GM18873 (cell line): ENCODE results near the gene SORCS3.

Experiments used
- ATAC-seq: cut with Tn5 transposase; IDR thresholded peaks from one replicate; pipeline ENCODE4 v1.9.1; 2021; ENCODE audit warnings: mild to moderate bottlenecking, moderate library complexity, moderate number of reproducible peaks; ENCODE audit not compliant: unreplicated experiment, low FRiP score

SORCS3 gene

DNA sequence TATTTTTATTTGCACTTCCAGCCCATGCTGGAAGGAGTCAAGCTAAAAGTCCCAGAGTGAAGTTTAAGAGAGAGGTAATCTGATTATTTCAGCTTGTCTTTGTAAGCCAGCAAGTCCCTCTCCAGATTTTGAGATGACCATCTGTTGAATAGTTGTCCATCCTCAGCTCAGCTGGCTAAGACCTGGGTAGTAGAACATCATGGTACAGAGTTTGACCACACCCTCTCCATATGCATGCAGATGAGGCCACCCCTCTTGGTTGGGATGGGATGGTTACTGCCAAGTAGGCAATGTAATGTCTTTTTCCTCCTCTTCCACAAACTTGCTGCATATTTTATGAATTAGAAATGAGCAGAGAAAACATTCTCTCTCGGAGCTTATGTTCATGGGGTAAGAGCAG is 639.8 kb downstream of the SORCS3 start:
- ATAC-seq: no peak

DNA sequence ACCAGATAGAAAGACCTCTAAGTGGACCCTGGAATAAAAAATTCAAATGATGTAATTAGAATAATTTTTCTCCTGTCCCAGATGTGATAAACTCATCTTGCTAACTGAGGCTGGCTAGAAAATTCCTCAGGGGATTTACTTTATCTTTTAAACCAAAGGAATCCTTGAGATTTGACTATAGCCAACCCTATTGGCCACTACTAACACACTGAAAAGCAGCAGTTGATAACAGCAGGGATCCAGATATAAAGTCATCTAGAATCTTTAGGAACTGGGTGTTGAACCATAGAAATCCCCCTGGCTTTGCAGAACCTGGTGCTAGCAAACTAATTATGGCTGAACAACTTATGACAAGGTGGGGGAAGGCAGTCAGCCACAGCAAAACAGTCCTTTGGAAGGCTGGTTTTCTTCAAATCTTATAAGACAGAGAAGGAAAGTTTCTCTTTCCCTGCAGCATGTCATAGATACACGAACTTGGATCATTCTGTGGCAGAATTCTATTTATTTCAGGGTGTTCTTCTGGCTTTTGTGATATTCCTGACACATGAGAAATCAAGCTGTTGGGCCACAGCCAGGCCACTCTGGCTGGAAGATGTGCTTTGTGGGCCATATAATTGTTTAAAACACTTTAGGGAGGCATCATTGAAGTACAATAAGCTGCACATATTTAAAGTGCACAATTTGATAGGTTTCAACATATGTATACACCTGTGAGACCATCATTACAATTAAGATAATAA is 643.6 kb downstream of the SORCS3 start:
- ATAC-seq: no peak

DNA sequence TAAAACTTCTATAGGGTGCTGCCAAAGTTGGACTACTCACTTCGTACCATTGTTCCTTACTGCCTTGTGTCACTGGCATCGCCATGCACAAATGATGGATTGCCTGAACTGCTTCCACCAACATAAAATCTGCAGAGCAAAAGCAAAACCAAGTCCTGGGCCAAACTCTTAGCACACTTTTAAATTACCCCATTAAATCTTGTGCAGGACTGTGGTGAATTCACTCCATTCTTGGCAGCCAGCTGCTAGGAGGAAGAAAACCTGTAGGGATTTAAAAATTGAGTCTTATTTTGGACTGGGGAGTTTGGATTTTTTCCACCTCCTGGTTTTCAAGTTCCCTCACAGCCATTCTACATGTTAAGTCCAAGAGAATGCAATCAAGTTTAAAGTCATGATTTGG is 646.9 kb downstream of the SORCS3 start:
- no peak for ATAC-seq

DNA sequence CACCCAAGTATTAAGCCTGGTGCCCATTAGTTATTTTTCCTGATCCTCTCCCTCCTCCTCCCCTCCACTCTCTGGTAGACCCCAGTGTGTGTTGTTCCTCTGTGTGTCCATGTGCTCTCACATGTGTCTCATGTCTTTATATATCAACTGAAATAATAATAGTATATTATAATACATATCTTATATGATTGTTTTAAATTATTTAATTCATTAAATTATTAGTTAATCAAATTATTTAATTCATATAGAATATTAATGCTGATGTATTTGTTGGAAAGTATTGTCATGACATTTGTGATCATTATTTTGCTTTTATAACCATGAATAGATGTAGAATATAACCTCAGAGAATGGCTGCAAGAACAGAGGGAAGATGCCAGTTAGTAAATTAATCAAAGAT is 647.5 kb downstream of the SORCS3 start:
- no peak for ATAC-seq

DNA sequence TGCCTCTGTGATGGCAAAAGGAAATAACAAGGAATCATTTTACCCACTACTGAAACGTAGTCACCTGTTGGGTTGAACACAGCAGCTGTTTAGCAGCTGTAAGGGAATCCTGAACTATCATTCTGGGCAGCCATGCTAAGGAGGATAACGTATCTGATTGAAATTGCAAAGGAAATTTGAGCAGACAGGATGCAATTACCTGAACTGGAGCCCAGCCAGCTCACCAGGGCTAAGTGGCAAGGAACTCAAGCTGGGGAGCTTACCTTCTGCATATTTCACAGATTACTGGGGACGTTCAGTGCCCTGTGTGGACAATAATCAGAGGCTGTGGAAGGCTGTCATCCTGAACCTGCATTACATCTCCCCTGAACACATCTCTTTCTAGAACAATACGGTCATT is 650.5 kb downstream of the SORCS3 start:
- ATAC-seq: no peak

DNA sequence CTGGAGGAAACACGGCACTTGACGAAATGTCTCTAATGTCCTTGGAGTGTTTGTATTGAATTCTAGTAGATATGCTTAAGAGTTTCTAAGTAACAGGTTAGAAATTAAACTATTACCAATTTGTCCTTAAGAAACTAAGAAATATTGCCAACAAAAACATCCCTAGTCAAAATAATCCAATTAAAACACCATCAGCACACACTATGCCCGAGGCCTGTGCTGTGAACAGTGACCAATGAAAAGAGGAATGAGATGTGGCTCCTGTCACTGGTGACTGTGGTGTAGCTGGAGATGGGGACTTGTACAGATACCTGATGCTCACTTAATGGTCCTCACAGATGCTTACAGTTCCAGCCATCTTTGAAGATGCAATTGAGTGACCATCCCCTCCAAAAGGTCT is 651.1 kb downstream of the SORCS3 start:
- no peak for ATAC-seq
